Measurements from ENCODE around the gene RASSF8.

RASSF8 gene

GRCh38 chr12:26091822-26092221 lies 133.3 kb downstream of the RASSF8 start:
- ATAC-seq: peak; percentile 71
- TF ChIP-seq POU6F1 (CRISPR knock-in tag; IDR thresholded peaks at IDR 0.05; ENCODE audit: borderline replicate concordance, low read depth) (no peak), CREB5 (CRISPR knock-in tag; IDR thresholded peaks at IDR 0.05; ENCODE audit: low read depth) (no peak), ZFP30 (CRISPR knock-in tag; IDR thresholded peaks at IDR 0.05) (no peak), ZFP3 (CRISPR knock-in tag; IDR thresholded peaks at IDR 0.05) (no peak), ISL1 (CRISPR knock-in tag; IDR thresholded peaks at IDR 0.05) (no peak), GLIS3 (CRISPR knock-in tag; IDR thresholded peaks at IDR 0.05) (no peak), CSRNP3 (CRISPR knock-in tag; IDR thresholded peaks at IDR 0.05) (no peak), TSHZ2 (CRISPR knock-in tag; IDR thresholded peaks at IDR 0.05) (no peak), TOX (CRISPR knock-in tag; IDR thresholded peaks at IDR 0.05; ENCODE audit: borderline replicate concordance) (no peak), PPARA (CRISPR knock-in tag; IDR thresholded peaks at IDR 0.05; ENCODE audit: borderline replicate concordance) (no peak), ARNTL (CRISPR knock-in tag; IDR thresholded peaks at IDR 0.05; ENCODE audit: borderline replicate concordance, low read depth) (no peak), RARB (CRISPR knock-in tag; IDR thresholded peaks at IDR 0.05) (no peak), ZC3H10 (CRISPR knock-in tag; IDR thresholded peaks at IDR 0.05) (no peak), CSDC2 (CRISPR knock-in tag; IDR thresholded peaks at IDR 0.05) (no peak), TCF4 (CRISPR knock-in tag; IDR thresholded peaks at IDR 0.05; ENCODE audit: borderline replicate concordance) (no peak), OSR1 (CRISPR knock-in tag; IDR thresholded peaks at IDR 0.05) (no peak)

GRCh38 chr12:26092346-26093105 lies 134.0 kb downstream of the RASSF8 start:
- no peak for ATAC-seq
- TF ChIP-seq SNAI2 (CRISPR knock-in tag; IDR thresholded peaks at IDR 0.05): no peak
- no peak for TF ChIP-seq ZC3H10 (CRISPR knock-in tag; IDR thresholded peaks at IDR 0.05)
- no peak for TF ChIP-seq GLIS3 (CRISPR knock-in tag; IDR thresholded peaks at IDR 0.05)
- no peak for TF ChIP-seq ZNF8 (CRISPR knock-in tag; IDR thresholded peaks at IDR 0.05)
- TF ChIP-seq TSHZ2 (CRISPR knock-in tag; IDR thresholded peaks at IDR 0.05): no peak
- no peak for TF ChIP-seq TCF4 (CRISPR knock-in tag; IDR thresholded peaks at IDR 0.05; ENCODE audit: borderline replicate concordance)
- TF ChIP-seq CREB5 (CRISPR knock-in tag; IDR thresholded peaks at IDR 0.05; ENCODE audit: low read depth): no peak
- no peak for TF ChIP-seq ESRRG (CRISPR knock-in tag; IDR thresholded peaks at IDR 0.05)
- no peak for TF ChIP-seq RARB (CRISPR knock-in tag; IDR thresholded peaks at IDR 0.05)
- TF ChIP-seq ZFP30 (CRISPR knock-in tag; IDR thresholded peaks at IDR 0.05): no peak
- TF ChIP-seq ARNTL (CRISPR knock-in tag; IDR thresholded peaks at IDR 0.05; ENCODE audit: borderline replicate concordance, low read depth): no peak
- no peak for TF ChIP-seq PATZ1 (CRISPR knock-in tag; IDR thresholded peaks at IDR 0.05; ENCODE audit: borderline replicate concordance)
- no peak for TF ChIP-seq TOX (CRISPR knock-in tag; IDR thresholded peaks at IDR 0.05; ENCODE audit: borderline replicate concordance)

Data from SK-N-SH treated with all-trans-retinoic acid at 6 μM for 48 hours (cell line).